Stimulated activated CD4-positive, alpha-beta T cell treated with anti-CD3 and anti-CD28 coated beads, TNF-alpha, amount 100 ng/mL, for 24 hours (primary cell): ENCODE measurements around the gene MPIG6B.
A peak's percentile ranks its signal among the peaks of the same experiment; 100 is the strongest.

ENCODE experiments used
- DNase-seq, 3 experiments: peaks; one replicate each; pipeline ENCODE4 v3.0.0-alpha.2; 2020; ENCODE audit warnings: low read depth in 3 of 3

The MPIG6B gene

DNA sequence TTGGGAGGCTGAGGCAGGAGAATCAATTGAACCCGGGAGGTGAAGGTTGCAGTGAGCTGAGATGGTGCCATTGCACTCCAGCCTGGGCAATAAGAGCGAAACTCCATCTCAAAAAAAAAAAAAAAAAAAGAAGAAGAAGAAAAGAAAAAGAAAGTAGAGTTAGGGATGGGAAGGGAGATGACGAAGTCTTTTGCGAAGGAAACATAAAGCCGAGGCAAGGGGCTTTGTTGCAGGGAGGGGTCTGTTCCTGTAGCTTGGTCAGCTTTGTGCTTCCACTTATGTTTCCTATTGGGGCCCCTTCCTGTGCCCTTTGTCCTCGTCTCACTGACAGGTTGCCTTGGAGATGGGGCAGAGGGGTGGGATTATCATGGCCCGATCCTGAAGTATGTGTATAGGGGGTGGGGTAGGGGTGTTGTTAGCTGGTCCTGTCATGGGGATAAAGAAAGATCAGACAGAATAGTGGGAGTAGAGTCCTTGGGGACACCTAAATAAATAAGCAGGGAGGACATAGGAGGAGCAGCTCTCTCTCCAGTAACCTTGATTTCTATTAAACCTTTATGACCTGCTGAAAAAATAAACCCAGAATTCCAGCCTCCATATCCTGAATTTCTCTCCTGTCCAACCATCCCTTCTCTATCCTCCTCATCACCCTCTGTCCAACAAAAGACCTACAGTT is 14.3 kb downstream of the MPIG6B start:
- DNase-seq: no peak

DNA sequence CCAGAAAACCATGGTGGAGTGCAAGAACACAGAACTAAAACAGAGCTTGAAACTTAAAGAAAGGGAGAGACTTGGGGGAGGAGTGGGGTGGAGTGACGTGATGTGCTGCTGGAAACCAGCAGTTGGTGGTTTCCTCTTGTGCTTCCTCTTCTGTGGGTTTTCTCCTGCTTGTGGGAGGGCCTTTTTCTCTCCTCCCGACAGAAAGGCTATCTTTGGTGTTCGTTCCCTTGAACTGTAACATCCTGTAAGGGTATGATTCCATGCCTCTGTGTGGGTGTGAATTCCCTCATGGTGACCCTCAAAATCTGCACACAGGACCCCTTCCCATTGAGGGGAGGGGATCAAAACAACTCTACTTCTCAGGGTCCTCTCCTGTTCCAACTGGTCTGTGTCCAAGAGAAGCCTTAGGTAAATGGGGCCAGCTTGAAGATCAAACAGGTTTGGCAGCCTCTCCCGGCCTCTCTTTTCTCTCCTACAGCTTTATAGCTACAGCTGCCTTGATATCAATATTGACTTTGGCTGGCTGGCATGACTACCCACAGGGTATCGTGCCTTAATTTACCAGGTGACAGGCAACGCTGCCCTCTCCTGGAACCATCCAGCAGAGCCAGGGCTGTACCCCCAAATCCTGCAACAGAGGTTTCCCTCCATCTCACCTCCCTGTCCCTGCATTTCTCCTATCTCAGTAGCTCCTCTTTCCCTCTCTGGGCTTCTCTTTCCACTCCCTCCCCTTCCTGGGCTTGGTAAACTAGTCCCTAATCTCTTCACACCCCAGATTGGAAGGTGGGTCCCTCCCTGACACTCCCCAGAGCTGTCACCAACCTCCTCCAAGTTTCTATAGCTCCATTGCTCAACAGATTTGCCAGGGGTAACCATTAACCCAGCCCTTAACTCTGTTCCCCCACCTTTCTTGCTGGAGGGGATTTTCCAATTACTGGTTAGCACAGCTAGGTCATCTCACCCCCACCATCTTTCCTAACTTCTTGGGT is 15.1 kb downstream of the MPIG6B start:
- DNase-seq: peak in 1 of 3 experiments; percentile 63

DNA sequence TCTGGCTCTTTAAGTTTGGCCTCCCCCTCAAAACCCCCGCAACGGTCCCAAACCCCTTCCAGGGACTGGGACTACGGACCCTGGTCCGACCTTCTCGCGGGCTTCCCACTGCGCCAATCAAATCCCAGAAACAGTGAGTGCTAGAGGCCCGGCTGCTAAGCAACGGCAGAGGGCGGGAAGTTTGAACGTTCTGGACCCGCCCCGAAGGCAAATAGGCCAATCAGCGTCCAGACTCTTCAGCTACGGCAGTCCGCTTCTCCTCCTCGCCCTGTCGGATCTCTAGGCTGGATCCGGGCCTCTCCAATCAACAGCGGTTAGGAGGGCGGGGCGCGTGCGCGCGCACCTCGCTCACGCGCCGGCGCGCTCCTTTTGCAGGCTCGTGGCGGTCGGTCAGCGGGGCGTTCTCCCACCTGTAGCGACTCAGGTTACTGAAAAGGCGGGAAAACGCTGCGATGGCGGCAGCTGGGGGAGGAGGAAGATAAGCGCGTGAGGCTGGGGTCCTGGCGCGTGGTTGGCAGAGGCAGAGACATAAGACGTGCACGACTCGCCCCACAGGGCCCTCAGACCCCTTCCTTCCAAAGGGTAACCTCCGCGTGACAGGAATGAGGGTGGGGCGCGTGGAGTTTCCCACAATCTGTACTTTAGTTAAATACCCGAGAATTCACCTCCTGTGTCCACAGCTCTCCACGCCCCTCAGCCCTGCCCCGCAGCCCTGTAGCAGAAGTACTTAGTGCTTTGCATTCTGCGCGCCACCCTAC is 16.6 kb downstream of the MPIG6B start, which contains the start of gene MSH5:
MSH5 (plus strand) TSS at position 367 of the 758 bp plus-strand sequence. CDS start 462 bp downstream, outside the sequence.
- DNase-seq: peak; percentile 91 to 98 (median 93)

DNA sequence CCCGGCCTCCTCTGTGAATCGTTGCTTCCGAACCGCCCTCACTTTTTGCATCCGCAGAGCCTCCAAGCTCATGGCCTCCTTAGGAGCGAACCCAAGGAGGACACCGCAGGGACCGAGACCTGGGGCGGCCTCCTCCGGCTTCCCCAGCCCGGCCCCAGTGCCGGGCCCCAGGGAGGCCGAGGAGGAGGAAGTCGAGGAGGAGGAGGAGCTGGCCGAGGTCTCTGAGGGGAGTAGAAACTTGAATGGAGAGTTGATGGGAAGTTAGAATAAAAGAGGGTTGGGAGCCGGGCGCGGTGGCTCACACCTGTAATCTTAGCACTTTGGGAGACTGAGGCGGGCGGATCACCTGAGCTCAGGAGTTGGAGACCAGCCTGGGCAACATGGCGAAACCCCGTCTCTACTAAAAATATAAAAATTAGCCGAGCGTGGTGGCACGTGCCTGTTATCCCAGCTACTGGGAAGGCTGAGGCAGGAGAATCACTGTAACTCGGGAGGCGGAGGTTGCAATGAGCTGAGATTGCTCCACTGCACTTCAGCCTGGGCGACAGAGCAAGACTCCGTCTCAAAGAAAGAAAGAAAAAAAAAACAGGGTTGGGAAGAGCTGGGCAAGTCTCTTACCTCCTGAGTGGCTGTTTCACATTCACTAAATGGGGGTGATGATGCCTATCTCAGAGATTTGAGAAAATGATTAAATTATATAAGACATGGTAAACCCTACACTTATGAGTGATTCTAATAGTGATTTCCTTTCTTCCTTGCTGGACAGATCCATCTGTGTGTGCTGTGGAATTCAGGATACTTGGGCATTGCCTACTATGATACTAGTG is 17.4 kb downstream of the MPIG6B start:
- no peak for DNase-seq

DNA sequence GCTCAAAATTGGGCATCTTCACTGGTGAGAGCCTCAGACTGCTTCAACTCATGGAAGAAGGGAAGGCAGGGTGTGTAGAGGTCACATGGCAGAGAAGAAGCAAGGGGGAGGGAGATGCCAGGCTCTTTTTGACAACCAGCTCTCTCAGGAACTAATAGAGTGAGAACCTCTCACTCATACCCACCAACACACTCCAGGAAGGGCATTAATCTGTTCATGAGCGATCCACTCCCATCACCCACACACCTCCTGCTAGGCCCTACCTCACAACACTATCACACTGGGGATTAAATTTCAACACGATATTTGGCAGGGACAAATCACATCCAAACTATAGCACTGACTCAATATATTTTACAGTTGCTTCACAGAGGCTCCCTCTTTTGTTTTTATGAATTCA is 18.6 kb downstream of the MPIG6B start:
- no peak for DNase-seq

DNA sequence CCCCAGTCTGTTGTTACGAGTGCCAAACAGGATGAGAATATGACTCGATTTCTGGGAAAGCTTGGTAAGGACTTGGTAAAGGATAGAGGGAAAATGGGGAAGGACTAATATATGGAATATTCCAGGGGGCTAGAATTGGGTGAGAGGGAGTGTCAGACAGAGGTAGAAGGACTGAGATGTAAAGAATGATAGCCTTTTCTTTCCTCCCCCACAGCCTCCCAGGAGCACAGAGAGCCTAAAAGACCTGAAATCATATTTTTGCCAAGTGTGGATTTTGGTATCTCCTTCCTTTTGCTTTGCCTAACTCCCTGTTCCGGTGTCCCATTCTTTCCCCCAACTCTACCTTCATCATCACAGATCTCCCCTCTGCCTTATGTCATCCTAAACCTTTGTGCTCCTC is 19.7 kb downstream of the MPIG6B start:
- no peak for DNase-seq

DNA sequence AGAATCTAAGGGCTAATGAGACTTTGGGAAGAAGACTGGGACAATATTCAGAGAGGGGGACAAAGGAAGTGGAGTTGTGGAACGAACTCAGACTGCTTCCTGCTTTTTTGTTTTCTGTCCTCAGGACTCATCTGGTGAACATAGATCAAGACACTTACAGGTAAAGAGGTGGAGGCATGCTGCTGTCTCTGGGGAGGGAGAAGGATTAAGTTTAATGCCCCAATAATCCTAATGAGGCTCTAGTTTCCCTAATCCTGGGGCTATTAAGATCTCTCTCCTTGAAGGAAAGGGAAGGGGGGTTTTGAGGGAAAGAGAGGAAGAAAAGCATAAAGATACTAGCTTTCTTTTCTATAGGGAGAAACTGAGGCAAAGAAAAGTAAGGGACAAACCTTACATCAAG is 21.2 kb downstream of the MPIG6B start:
- no peak for DNase-seq

DNA sequence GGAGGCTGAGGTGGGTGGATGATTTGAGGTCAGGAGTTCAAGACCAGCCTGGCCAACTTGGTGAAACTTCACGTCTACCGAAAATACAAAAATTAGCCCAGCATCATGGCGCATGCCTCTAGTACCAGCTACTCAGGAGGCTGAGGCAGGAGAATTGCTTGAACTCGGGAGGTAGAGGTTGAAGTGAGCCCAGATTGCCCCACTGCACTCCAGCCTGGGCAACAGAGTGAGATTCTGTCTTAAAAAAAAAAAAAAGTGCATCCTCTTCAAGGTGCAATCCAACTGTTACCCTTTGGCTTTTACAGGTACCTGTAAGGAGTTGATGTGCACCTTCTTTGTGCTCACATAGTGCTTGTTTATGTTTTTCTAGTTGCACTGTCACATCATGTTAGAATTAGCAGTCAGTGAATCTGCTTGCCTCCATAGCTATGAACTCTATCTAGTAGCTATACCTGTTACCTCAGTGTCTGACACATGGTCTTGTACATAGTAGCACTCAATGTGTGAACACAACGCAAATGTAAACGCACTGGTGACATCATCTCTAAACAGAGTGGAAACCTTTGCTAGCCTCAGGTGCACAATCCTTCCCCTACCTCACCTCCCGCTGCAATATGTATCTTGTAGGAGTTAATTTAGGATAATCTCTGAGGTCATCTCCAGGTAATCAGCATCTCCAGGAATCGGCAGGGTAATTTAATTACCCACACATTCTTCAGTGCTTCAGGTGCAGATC is 26.3 kb downstream of the MPIG6B start:
- DNase-seq: no peak

DNA sequence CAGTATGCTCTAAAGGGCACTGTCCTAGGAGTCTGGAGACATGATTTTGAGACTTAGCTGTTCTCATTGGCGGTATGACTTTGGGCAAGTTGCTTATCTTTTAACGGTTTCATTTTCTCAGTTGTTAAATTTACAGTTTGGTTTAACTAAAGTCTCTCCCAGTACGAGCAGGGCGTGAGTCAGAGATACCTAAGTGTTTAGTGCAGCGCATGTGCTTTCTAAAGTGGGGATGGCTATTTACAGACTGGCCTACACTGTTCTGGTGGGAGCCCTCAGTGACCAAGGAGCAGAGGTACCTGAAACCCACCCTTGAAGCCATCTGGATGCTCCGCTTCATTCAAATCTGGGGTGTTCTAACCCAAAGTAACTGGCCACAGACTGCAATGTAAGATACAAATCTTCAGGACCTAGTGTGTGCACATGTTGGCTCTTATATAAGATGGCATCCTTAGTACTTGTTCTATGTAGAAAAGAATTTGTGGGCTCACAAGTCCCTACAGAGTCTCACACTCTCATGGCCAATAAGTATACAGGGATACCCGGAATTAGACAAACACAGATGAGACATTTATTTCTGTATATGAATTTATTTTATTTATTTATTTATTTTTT is 27.3 kb downstream of the MPIG6B start:
- no peak for DNase-seq

DNA sequence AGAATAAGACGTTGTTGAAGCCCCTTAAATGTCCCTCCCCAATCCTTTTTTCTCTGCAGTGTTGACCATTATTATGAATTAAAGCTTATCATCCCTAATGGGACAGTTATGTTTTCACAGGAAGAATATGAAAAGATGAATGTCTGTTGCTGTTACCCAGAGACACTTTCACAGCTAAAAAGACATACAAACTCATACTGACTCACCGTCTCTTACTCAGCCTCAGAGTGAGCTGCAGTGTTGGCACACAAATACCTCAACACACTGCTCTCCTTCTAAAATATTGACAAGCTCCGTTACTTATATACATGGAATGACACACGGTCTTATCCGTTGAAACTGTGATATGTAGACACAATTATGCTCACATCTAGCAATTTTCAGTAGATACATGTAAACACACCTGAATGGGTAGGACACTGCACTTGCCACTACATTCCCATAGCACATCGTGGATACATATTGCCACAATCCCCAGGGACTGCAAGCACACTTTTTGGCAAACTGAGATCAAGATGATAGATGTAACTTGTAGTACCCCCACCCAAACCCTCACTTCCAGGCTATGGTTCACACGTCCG is 29.7 kb downstream of the MPIG6B start:
- no peak for DNase-seq

DNA sequence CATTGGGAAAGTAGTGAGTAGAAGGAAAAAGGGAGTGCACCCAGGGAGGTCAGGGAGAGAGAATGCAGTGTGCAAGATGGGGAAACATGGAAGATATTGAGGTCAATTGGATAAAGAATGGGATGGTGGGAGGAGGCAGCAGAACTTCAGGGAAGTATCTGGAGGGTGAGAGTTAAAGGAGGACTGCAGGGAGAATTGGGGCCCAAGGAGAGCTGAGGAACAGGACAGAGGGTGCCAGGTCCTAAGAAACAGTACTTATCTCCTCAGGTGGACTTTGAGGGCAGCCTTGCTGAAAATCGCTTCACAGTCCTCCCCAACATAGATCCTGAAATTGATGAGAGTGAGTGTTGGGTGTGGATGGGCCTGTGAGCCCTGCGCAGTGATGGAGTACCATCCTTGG is 35.1 kb downstream of the MPIG6B start:
- DNase-seq: no peak

DNA sequence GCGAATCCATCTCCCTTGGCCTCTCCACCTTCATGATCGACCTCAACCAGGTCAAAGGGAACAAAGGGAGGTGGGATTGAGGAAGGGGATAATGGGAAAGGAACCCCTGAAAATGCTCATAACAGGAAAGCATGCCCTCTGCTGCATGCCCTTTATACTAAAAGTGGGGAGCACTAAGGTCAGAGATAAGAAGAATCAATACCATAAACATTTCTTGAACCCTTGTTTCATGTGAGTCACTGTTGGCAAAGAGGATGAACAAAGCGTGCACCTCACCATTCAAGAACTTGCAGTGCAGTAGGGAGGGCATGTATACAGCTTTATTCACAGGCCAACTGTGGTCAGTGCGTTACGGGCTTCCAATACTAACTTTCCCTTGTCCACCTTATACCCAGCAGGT is 37.6 kb downstream of the MPIG6B start:
- no peak for DNase-seq

DNA sequence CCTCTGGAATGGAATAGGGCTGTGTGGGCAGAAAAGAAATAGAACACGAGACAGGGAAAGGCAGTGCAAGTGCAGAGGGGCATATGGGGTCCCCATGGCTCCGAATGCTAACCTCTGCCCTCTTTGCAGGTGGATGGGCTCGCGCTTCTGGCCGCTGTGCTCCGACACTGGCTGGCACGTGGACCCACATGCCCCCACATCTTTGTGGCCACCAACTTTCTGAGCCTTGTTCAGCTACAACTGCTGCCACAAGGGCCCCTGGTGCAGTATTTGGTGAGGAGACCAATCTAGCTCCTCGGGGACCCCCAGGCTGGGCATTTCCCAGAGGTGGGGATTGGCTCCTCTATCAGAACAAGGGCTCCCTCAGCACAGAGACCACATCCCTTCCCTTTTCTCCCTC is 38.2 kb downstream of the MPIG6B start:
- no peak for DNase-seq

DNA sequence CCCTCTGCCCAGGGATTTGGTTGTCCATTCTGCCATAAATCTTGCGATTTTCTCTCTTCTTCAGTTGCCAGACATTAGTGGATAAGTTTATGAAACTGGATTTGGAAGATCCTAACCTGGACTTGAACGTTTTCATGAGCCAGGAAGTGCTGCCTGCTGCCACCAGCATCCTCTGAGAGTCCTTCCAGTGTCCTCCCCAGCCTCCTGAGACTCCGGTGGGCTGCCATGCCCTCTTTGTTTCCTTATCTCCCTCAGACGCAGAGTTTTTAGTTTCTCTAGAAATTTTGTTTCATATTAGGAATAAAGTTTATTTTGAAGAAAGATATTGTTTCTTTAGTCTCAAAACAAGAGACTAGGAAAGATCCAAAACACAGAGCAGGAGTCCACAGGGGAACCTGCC is 39.2 kb downstream of the MPIG6B start, which contains the start of gene SAPCD1:
SAPCD1 (plus strand) TSS at position 301 of the 400 bp plus-strand sequence. CDS start 399 bp downstream, outside the sequence.
- no peak for DNase-seq

DNA sequence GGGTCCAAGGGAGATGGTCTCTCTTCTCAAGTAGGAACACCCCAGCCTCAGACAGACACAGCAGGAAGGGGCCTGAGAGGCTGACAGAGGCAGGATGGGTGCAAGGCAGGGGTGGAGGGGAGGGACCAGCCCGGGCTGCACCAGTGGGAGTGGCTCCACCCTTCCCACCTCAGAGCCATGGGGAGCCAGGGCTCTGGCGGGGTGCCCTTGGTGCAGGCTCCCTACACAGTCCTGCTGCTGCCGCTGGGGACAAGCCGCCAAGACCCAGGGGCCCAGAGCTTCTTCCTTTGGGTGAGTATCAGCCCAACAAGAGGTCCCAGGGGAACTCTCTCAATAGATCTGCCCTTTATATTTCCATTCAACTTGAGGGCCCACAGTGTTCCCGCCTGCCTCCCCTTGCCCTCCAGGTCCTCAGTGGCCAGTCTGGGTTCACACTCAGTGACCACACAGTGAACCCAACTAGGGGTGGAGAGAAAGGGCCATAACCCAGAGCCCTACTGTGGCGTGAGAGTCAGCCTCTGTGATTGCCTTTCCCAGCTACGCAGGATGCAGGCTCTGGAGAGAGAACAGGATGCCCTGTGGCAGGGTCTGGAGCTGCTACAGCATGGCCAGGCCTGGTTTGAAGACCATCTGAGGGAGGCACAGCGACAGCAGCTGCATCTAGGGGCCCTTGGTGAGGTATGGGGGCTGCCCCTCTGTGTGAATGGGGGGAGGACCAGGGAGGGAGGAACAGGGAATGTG is 39.9 kb downstream of the MPIG6B start:
- no peak for DNase-seq

DNA sequence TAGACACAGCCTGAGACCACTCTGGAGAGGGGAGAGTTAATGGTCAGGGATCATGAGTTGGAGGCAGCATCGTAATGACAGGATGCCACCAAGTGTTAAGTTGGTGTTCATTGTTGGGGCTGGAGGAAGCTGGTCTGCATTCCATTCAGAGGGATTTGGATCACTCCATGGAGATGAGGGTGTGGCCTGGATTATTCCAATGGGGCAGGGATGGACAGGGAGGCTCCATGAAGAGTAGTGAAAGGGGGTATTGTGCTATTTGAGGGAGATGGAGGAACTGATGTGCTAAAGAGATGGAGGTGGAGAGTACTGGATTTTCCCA is 40.4 kb downstream of the MPIG6B start:
- DNase-seq: no peak

DNA sequence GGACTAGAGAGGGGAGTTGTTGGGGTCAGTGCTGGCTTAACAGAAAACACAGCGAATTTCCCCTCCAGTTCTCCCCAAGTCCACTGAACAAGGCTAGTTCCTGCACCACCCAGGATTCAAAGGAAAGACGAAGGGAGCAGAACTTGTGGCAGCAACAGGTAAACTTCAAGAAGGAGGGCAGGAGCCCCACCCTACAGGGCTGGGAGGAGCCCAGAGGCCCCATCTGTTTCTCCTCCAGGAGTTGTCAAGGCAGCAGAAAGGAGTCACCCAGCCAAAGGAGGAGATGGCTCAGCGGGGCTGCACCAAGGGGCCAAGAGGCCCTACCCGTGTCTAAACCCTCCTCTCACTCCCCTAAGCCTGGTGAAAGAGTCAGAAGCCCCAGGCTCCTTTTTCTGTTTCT is 41.0 kb downstream of the MPIG6B start:
- no peak for DNase-seq

DNA sequence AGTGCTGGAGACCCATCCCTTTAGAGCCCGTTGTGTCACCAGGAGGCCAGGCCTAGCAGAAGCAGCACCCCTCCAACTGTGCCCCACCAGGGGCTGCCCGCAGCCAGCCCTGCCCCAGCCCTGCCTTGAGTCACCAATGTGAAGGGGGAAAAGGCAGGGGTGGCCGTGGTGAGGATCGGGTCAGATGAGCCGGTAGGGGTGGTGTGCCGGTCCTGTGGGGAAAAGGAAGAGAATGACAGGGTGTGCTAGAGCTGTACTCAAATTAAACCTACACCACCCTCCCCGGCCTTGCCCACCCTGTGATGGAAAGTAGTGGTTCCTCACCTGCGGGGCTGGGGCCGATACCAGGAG is 42.4 kb downstream of the MPIG6B start:
- no peak for DNase-seq
